HUES64 (cell line): ENCODE data around the gene EXOC3L2.

ENCODE experiments used
- H3K27ac ChIP-seq: 2 replicates; pipeline ENCODE4 v1.7.0; 2013; ENCODE audit warnings: low read depth, low read length, inconsistent platforms
- H3K27me3 ChIP-seq: 2 replicates; pipeline ENCODE4 v1.6.1; 2013; ENCODE audit warnings: mild to moderate bottlenecking, low read length; ENCODE audit not compliant: insufficient read depth
- H3K36me3 ChIP-seq: 2 replicates; pipeline ENCODE4 v1.6.1; 2013; ENCODE audit warnings: mild to moderate bottlenecking, low read length; ENCODE audit not compliant: insufficient read depth
- H3K4me1 ChIP-seq: 2 replicates; pipeline ENCODE4 v1.6.1; 2013; ENCODE audit warnings: mild to moderate bottlenecking, low read length, moderate library complexity; ENCODE audit not compliant: insufficient read depth
- H3K4me3 ChIP-seq: 2 replicates; pipeline ENCODE4 v1.5.1; 2013; ENCODE audit warnings: mild to moderate bottlenecking, low read length, moderate library complexity
- H3K9ac ChIP-seq: 2 replicates; pipeline ENCODE4 v1.6.1; 2013; ENCODE audit warnings: mild to moderate bottlenecking, low read depth, low read length
- H3K9me3 ChIP-seq: 2 replicates; pipeline ENCODE4 v1.6.1; 2013; ENCODE audit warnings: low read depth, low read length; ENCODE audit not compliant: insufficient read depth
- WGBS: fragments of 150-250, 120-280 bp; methylation state at CpG from one replicate; pipeline ENCODE4 v1.1.7; 2013; ENCODE audit warnings: missing lambda C conversion rate; 5-methylcytosine and 5-hydroxymethylcytosine counted together

EXOC3L2 gene

DNA sequence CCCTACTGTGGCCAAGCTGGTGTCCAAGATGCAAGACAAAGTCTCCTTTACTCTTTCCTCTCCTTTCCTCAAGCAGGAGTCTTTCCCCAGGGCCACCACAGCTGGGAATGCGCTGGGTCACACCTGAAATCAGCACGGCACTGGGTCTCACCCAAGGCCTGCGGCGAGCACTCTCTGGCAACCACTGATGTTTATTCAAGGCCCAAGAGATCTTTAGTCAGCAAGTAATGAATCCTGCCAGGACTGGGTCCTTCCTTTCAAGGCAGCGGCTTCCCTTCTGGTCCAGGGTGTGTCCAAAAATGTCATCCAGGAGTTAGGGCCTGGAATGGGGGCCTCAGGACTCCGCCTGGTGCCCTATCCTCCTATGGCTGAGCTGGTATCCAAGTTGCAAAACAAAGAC is 42.6 kb downstream of the EXOC3L2 start:
- Histone ChIP-seq H3K36me3 (no peaks in the 10 kb centered on the region), H3K9ac (no peak overlapping the region), H3K4me1 (no peaks in the 10 kb centered on the region), H3K4me3 (no peak overlapping the region), H3K27me3 (no peaks in the 10 kb centered on the region), H3K27ac (no peak overlapping the region), H3K9me3 (no peaks in the 10 kb centered on the region)
- 90% methylated on average over 6 of the region's 6 CpGs for WGBS

DNA sequence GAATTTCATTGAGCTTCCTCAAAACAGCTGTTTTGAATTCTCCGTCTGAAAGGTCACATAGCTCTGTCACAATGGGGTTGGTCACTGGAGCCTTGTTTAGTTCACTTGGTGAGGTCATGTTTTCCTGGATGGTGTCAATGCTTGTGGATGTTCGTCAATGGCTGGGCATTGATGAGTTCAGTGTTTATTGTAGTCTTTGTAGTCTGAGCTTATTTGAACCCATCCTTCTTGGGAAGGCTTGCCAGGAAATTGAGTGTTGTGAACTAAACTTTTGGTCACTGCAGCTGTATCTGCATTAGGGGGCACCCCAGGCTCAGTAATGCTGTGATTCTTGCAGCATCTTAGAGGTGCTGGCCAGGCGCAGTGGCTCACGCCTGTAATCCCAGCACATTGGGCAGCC is 44.6 kb downstream of the EXOC3L2 start:
- no peak overlapping the region for H3K9ac ChIP-seq
- no peak overlapping the region for H3K27ac ChIP-seq
- WGBS, result 72% methylated on average over 4 of the region's 4 CpGs
- H3K4me1 ChIP-seq, result no peaks in the 10 kb centered on the region
- H3K4me3 ChIP-seq, result no peak overlapping the region
- H3K27me3 ChIP-seq, result no peaks in the 10 kb centered on the region
- no peaks in the 10 kb centered on the region for H3K36me3 ChIP-seq
- no peaks in the 10 kb centered on the region for H3K9me3 ChIP-seq

DNA sequence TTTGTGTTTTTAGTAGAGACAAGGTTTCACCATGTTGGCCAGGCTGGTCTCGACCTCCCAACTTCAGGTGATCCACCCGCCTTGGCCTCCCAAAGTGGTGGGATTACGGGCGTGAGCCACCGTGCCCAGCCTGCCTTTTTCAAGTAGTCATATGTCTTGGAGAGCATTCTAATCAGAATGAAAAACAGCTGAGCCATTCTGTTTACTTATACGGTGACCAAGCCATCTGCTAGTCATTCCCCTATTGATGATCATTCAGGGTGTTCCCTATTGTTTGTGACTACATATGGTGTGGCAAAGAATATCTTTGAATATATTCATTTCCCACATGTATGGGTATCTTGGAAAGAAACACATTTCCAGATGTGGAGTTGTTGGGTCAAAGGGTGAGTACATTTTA is 49.4 kb downstream of the EXOC3L2 start:
- H3K9me3 ChIP-seq, result no peaks in the 10 kb centered on the region
- no peak overlapping the region for H3K4me3 ChIP-seq
- no peak overlapping the region for H3K27ac ChIP-seq
- no peaks in the 10 kb centered on the region for H3K36me3 ChIP-seq
- no peak overlapping the region for H3K9ac ChIP-seq
- H3K4me1 ChIP-seq, result no peaks in the 10 kb centered on the region
- no peaks in the 10 kb centered on the region for H3K27me3 ChIP-seq
- WGBS, result 77% methylated on average over 6 of the region's 6 CpGs

DNA sequence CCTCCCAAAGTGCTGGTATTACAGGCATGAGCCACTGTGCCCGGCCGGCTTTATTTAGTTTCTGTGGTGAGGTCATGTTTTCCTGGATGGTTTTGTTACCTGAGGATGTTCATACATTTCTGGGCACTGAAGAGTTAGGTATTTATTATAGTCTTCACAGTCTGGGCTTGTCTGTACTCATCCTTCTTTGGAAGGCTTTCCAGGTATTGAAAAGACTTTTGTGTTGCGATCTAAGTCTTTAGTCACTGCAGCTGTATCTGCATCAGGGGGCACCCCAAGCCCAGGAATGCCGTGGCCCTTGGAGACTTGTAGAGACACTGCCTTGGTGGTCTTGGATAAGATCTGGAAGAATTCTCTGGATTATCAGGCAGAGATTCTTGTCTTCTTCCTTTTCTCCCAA is 53.8 kb downstream of the EXOC3L2 start:
- Histone ChIP-seq H3K9me3 (no peaks in the 10 kb centered on the region), H3K4me3 (no peak overlapping the region), H3K27me3 (no peaks in the 10 kb centered on the region), H3K27ac (no peak overlapping the region), H3K4me1 (no peaks in the 10 kb centered on the region), H3K9ac (no peak overlapping the region), H3K36me3 (no peaks in the 10 kb centered on the region)
- WGBS, result 90% methylated on average over 4 of the region's 4 CpGs

DNA sequence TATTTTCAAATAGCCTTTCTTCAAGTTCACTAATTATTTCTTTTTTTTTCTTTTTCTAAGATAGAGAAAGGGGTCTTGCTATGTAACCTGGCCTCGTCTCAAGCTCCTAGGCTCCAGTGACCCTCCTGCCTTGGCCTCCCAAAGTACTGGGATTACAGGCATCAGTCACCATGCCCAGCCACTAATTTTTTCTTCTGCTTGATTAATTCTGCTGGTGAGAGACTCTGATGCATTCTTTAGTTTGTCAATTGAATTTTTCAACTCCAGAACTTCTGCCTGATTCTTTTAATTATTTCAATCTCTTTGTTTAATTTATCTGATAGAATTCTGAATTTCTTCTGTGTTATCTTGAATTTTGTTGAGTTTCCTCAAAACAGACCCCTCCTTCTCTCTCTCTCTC is 55.2 kb downstream of the EXOC3L2 start:
- 100% methylated on average over 1 of the region's 1 CpG for WGBS
- H3K27me3 ChIP-seq, result no peaks in the 10 kb centered on the region
- H3K4me3 ChIP-seq, result no peak overlapping the region
- no peak overlapping the region for H3K9ac ChIP-seq
- no peaks in the 10 kb centered on the region for H3K36me3 ChIP-seq
- H3K4me1 ChIP-seq, result no peaks in the 10 kb centered on the region
- H3K9me3 ChIP-seq, result no peaks in the 10 kb centered on the region
- H3K27ac ChIP-seq, result no peak overlapping the region

DNA sequence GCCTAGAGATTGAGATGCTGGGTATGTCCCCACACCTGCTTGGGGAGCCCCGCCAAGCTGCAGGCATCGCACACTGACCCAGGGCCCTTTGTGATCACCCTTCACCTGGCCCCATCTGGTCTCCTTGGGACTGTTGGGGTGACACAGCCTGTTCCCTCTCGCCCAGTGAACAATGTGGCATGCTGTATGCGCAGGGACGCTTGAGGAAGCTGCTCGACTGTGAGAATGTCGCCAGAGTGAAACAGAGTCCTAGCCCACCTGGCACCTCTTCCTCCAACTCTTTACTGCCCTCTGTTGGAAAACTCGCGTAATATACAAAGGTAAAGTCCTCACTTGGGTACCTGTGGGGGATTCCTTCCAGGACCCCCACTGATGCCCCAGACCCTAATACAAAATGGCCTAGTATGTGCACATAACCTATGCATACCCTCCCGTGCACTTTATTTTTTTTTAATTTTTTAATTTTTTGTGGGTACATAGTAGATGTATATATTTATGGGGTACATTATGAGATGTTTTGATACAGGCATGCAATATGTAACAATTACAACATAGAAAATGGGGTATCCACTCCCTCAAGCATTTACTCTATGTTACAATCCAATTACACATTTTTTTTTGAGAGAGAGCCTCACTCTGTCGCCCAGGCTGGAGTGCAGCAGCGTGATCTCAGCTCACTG is 57.6 kb downstream of the EXOC3L2 start:
- Histone ChIP-seq H3K9ac (no peak overlapping the region), H3K27ac (no peak overlapping the region), H3K4me1 (no peaks in the 10 kb centered on the region), H3K27me3 (no peaks in the 10 kb centered on the region), H3K36me3 (no peaks in the 10 kb centered on the region), H3K4me3 (no peak overlapping the region), H3K9me3 (no peaks in the 10 kb centered on the region)
- WGBS, result 40% methylated on average over 11 of the region's 12 CpGs

DNA sequence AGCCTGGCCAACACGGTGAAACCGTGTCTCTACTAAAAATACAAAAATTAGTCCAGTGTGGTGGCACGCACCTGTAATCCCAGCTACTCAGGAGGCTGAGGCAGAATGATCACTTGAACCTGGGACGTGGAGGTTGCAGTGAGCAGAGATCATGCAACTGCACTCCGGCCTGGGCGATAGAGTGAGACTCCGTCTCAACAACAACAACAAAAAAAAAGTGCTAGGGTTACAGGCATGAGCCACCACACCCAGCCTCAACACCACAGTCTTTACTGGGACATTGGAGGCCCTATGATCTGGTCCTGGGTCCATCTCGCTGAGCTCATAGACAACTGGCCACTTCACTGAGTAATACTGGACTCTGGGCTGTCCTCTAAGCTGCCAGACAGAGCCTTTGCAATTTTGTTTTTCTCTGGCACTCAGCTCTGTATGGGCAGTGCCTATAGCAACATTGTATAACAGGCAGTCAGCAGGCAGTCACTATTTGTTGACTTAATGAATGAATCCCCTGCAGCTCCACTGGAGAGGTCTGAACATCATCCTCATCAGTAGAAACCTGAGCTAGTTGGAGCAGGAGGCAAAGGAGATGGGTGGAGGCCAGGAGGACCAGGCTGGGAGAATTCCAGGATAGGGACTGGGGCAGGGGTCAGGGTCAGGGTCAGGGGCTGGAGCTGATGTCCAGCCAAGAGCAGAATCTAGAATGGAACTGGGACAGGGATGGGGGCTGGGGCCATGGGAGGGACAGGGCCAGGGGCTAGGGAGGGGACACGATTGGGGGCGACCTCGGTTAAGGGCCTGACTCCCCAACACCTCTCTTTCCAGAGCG is 58.5 kb downstream of the EXOC3L2 start:
- Histone ChIP-seq H3K9me3 (no peaks in the 10 kb centered on the region), H3K27ac (no peak overlapping the region), H3K4me3 (no peak overlapping the region), H3K36me3 (no peaks in the 10 kb centered on the region), H3K4me1 (no peaks in the 10 kb centered on the region), H3K27me3 (no peaks in the 10 kb centered on the region), H3K9ac (no peak overlapping the region)
- 90% methylated on average over 12 of the region's 12 CpGs for WGBS

DNA sequence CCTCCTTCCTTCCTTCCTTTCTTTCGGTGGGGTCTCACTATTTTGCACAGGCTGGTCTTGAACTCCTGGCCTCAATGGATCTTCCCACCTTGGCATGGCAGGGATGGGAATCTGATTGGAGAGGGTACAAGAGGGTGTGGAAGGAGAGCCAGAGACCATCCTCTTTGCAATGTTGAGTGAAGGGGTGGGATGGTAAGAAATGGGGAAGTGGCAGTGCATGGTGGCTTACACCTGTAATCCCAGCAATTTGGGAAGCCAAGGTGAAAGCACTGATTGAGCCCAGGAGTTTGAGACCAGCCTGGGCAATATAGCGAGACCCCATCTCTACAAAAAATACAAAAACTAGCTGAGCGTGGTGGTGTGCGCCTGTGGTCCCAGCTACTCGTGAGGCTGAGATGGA is 61.1 kb downstream of the EXOC3L2 start:
- H3K4me3 ChIP-seq, result no peak overlapping the region
- no peaks in the 10 kb centered on the region for H3K27me3 ChIP-seq
- WGBS, result 95% methylated on average over 5 of the region's 5 CpGs
- no peaks in the 10 kb centered on the region for H3K9me3 ChIP-seq
- no peaks in the 10 kb centered on the region for H3K36me3 ChIP-seq
- H3K9ac ChIP-seq, result no peak overlapping the region
- H3K4me1 ChIP-seq, result 0 out of 2 replicates have a peak, but pooled peaks cover 6% of the 10 kb centered on the region
- H3K27ac ChIP-seq, result no peak overlapping the region

DNA sequence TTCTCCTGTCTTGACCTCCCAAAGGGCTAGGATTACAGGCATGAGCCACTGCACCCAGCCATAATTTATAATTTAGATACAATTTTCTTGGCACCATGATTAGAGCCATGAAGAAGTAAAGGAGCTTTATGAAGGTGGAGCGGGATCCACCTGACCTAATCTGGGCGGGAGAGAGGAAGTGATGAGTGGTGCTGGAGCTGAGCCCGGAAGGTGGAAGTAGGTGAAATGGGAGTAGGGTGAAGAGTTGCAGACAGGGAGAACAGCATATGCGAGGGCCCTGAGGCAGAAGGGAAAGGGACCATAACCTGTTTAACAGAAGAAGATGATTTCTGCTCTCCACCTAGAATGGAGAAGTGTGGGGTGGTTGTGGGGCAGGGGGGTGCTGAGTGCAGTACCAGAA is 62.4 kb downstream of the EXOC3L2 start:
- Histone ChIP-seq H3K27ac (no peak overlapping the region), H3K4me1 (0 out of 2 replicates have a peak, but pooled peaks cover 6% of the 10 kb centered on the region), H3K4me3 (no peak overlapping the region), H3K36me3 (no peaks in the 10 kb centered on the region), H3K9ac (no peak overlapping the region), H3K27me3 (no peaks in the 10 kb centered on the region), H3K9me3 (no peaks in the 10 kb centered on the region)
- WGBS, result 93% methylated on average over 4 of the region's 4 CpGs

DNA sequence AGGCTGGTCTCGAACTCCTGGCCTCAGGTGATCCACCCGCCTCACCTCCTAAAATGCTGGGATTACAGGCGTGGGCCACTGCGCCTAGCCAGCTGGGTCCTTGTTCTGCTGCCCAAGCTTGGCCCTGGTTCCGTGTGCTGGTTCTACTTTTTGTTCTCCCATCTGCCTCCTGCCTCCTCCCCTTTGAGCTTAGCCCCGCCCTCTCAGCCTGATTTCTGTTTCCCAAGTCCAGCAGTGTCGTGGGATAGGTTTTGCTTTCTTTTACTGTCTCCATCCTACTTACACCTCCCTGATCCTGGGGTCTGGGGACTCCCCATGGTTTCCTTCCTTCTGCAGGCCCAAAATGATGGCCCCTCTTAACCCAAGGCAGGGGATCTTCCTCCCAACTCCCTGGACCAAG is 64.3 kb downstream of the EXOC3L2 start:
- no peaks in the 10 kb centered on the region for H3K27me3 ChIP-seq
- H3K27ac ChIP-seq, result no peak overlapping the region
- 0 out of 2 replicates have a peak, but pooled peaks cover 6% of the 10 kb centered on the region for H3K4me1 ChIP-seq
- no peak overlapping the region for H3K4me3 ChIP-seq
- H3K9me3 ChIP-seq, result no peaks in the 10 kb centered on the region
- H3K9ac ChIP-seq, result no peak overlapping the region
- no peaks in the 10 kb centered on the region for H3K36me3 ChIP-seq
- WGBS, result 91% methylated on average over 7 of the region's 7 CpGs

DNA sequence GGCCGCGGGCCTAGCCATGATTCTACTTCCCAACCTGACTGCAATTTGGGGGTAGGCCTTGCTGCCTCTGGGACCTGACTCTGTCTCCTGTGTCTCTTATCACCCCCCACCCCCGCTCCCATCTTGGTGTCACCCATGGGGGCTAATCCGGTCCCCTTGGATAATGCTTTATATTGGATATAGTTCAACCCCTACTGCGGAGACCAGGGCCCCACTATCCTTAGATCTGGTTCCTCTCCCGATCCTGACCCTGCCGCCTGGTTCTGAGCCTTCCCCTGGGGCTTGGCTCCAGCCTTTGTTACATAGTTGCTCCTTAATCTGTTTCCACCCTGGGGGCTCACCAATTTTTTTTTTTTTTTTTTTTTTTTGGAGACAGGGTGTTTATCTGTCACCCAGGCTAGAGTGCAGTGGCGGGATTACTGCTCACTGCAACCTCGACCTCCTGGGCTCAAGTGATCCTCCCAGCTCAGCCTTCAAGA is 65.3 kb downstream of the EXOC3L2 start:
- H3K36me3 ChIP-seq, result no peaks in the 10 kb centered on the region
- peak overlapping the region; percentile 64 for H3K9ac ChIP-seq
- no peaks in the 10 kb centered on the region for H3K9me3 ChIP-seq
- peak overlapping the region; percentile 88 for H3K4me3 ChIP-seq
- H3K27ac ChIP-seq, result no peak overlapping the region
- 0 out of 2 replicates have a peak, but pooled peaks cover 6% of the 10 kb centered on the region for H3K4me1 ChIP-seq
- no peaks in the 10 kb centered on the region for H3K27me3 ChIP-seq
- WGBS, result 61% methylated on average over 8 of the region's 9 CpGs
